SU-DHL-6 (cell line): ENCODE data around the gene KCNE5.

Source experiments
- EZH2phosphoT487 ChIP-seq: fragments of 200-600 bp; sonication (generic), shearing (Covaris generic); conservative IDR thresholded peaks from 2 replicates; pipeline ENCODE4 v1.6.1; 2018; ENCODE audit warnings: mild to moderate bottlenecking, antibody characterized with exemption, low read length, moderate library complexity, mixed read lengths
- TF ChIP-seq, protein P1 (sequence below): fragments of 200-600 bp; sonication (generic); IDR thresholded peaks from one replicate; pipeline ENCODE4 v1.5.1; 2017; ENCODE audit warnings: antibody characterized with exemption, mild to moderate bottlenecking, low read length, moderate library complexity; ENCODE audit not compliant: insufficient read depth, poor library complexity, severe bottlenecking

DNA sequence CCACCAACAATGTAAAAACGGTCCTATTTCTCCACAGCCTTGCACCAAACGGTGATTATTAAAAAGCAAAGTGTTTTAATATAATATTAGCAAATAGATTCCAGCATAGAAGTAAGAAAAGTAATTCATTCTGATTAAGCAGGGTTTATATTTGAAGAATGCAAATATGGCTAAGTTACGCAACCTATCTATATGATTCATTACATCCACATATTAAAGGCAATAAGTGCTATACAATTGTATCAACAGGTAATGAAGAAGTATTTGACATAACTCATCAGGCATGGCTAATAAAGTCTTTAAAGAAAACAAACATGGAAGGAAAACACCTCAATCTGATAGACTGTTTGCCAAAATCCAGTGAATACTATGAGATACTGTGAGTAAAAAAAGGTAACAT lies 29.0 kb downstream of the KCNE5 start:
- TF ChIP-seq, protein P1, sequence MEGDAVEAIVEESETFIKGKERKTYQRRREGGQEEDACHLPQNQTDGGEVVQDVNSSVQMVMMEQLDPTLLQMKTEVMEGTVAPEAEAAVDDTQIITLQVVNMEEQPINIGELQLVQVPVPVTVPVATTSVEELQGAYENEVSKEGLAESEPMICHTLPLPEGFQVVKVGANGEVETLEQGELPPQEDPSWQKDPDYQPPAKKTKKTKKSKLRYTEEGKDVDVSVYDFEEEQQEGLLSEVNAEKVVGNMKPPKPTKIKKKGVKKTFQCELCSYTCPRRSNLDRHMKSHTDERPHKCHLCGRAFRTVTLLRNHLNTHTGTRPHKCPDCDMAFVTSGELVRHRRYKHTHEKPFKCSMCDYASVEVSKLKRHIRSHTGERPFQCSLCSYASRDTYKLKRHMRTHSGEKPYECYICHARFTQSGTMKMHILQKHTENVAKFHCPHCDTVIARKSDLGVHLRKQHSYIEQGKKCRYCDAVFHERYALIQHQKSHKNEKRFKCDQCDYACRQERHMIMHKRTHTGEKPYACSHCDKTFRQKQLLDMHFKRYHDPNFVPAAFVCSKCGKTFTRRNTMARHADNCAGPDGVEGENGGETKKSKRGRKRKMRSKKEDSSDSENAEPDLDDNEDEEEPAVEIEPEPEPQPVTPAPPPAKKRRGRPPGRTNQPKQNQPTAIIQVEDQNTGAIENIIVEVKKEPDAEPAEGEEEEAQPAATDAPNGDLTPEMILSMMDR, result no peak
- no peak for TF ChIP-seq EZH2phosphoT487
